ENCODE results near the gene COTL1. TPM values are rescaled to one million over a fixed set of nuclear protein-coding genes. Genes with fewer than 3 reads are reported as not detected.

COTL1 gene
- total RNA-seq, 2 experiments from 2014 or later, result 179 to 181 TPM

DNA sequence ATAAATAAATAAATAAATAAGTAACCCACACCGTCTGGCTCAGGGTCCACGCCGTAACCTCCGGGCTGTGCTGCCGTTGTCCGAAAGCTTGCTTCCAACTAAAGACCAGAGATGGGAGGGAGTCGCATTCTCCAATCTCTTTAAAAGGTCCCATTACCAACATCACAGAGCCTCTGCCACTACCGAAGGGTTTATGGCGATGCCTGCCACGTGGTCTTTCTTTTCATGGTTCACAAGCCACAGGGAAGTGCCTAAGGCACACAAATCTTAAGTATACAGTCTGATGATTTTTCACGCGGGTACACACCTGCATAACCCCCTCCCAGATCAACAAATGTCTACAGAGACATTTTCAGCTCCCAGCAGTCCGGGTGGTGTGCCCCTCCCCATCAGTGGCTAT lies 1.4 kb downstream of the COTL1 start:
- Mint-ChIP-seq H3K36me3 (ENCODE audit: low read depth) (peaks cover 44% of the 10 kb centered on the region), H3K27me3 (no peaks in the 10 kb centered on the region), H3K9me3 (no peaks in the 10 kb centered on the region), H3K4me3 (peak overlapping the region; percentile 89), H3K27ac (peak overlapping the region; percentile 82), H3K4me1 (ENCODE audit: low read depth) (peaks cover 51% of the 10 kb centered on the region)
- ATAC-seq (ENCODE audit: poor library complexity) (peak; percentile 26), DNase-seq (peak in 4 of 14 experiments; percentile 53 to 64 (median 58))
- Histone ChIP-seq H3K27me3 (ENCODE audit: control insufficient read depth in 1 of 2, insufficient read depth in 2 of 2, low read length in 2 of 2) (no peaks in the 10 kb centered on the region), H3K9me3 (ENCODE audit: control insufficient read depth in 1 of 2, insufficient read depth in 1 of 2, low read length in 2 of 2) (no peaks in the 10 kb centered on the region), H3K4me3 (ENCODE audit: low read length) (peak overlapping the region; percentile 80), H3K36me3 (ENCODE audit: insufficient read depth, low read length) (peaks cover 33% of the 10 kb centered on the region), H3K4me1 (ENCODE audit: insufficient read depth, low read length) (peaks cover 58% of the 10 kb centered on the region), H3K27ac (ENCODE audit: low read depth in 1 of 2, low read length in 2 of 2) (peak overlapping the region; percentile 24 to 57)
- intact Hi-C loops (cut with DNase I, micrococcal nuclease), result loop anchor here (1.0 to 5.0 kb wide), 3 partner anchors 8 to 34 kb away; no protein-coding TSS in a partner anchor
- POLR2A ChIA-PET, result interaction anchor here (0.6 to 6.0 kb wide), 14 partner anchors 8 to 113 kb away, joined by 3 to 135 read pairs (median 4); no protein-coding TSS in a partner anchor
- CTCF ChIA-PET, result interaction anchor here (1.4 to 2.0 kb wide), 3 partner anchors 14 to 106 kb away, joined by 5 to 8 read pairs (median 5); no protein-coding TSS in a partner anchor
- TF ChIP-seq, protein P1, sequence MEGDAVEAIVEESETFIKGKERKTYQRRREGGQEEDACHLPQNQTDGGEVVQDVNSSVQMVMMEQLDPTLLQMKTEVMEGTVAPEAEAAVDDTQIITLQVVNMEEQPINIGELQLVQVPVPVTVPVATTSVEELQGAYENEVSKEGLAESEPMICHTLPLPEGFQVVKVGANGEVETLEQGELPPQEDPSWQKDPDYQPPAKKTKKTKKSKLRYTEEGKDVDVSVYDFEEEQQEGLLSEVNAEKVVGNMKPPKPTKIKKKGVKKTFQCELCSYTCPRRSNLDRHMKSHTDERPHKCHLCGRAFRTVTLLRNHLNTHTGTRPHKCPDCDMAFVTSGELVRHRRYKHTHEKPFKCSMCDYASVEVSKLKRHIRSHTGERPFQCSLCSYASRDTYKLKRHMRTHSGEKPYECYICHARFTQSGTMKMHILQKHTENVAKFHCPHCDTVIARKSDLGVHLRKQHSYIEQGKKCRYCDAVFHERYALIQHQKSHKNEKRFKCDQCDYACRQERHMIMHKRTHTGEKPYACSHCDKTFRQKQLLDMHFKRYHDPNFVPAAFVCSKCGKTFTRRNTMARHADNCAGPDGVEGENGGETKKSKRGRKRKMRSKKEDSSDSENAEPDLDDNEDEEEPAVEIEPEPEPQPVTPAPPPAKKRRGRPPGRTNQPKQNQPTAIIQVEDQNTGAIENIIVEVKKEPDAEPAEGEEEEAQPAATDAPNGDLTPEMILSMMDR (IDR thresholded peaks at IDR 0.05), result no peak

DNA sequence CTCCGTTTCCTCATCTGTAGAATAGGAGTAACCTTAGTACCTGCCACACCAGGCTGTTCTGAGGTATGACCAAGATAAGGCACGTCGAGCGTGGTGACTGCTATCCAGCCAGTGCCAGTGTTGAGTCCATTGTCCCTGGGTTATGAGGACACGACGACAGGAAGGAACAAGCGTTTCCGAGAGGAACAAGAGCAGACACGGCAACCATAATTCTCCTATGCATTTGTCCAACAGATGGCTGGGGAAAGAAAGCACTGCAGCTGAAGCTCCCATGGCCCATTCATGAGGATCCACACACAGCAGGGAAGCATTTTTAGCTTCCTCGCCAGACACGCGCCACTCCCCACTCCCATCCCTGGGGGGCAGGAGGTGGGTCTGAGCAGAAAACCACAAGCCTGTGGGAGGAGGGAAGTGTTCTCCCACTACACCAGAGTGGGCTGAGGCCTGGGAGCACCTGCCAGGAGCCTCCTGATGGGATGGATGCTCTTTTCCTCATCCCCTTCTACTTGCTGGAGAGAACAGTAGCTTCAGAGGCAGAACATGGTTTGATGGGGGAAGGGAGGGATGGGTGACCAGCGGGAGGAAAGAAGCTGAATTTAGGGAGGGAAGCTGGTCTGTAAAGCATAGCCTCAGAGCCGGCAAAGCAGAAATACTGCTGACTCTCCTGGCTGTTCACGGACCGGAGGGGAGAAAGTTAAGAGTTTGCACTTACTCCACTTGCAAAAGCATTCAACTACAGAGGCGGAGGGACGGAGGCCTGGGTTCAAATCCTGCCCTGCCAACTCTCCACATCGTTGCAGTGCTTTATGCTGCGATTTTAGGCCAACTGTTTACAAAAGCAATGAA lies 2.7 kb downstream of the COTL1 start:
- intact Hi-C loops (cut with DNase I, micrococcal nuclease), result loop anchor here (5.0 kb wide), 1 partner anchor 33 kb away; no protein-coding TSS in a partner anchor
- TF ChIP-seq, protein P1 (IDR thresholded peaks at IDR 0.05), result no peak
- Mint-ChIP-seq H3K36me3 (ENCODE audit: low read depth) (peaks cover 57% of the 10 kb centered on the region), H3K27ac (peak overlapping the region; percentile 82), H3K27me3 (no peaks in the 10 kb centered on the region), H3K4me1 (ENCODE audit: low read depth) (peaks cover 65% of the 10 kb centered on the region), H3K9me3 (no peaks in the 10 kb centered on the region), H3K4me3 (peak overlapping the region; percentile 87)
- no peak for DNase-seq
- CTCF ChIA-PET, result interaction anchor here (2.0 kb wide), 1 partner anchor 12 kb away, joined by 8 read pairs; no protein-coding TSS in a partner anchor
- peaks cover 33% of the 10 kb centered on the region for H3K36me3 ChIP-seq (ENCODE audit: insufficient read depth, low read length)
- POLR2A ChIA-PET, result interaction anchor here (0.5 to 6.0 kb wide), 7 partner anchors 13 to 123 kb away, joined by 3 to 135 read pairs (median 3); partner anchors contain the start of gene KLHL36
- no peaks in the 10 kb centered on the region for H3K27me3 ChIP-seq (ENCODE audit: control insufficient read depth in 1 of 2, insufficient read depth in 2 of 2, low read length in 2 of 2)
- H3K4me1 ChIP-seq (ENCODE audit: insufficient read depth, low read length), result peaks cover 71% of the 10 kb centered on the region
- H3K27ac ChIP-seq (ENCODE audit: low read depth in 1 of 2, low read length in 2 of 2), result peak overlapping the region; percentile 13 to 55
- ATAC-seq (ENCODE audit: poor library complexity), result no peak
- H3K9me3 ChIP-seq (ENCODE audit: control insufficient read depth in 1 of 2, insufficient read depth in 1 of 2, low read length in 2 of 2), result no peaks in the 10 kb centered on the region
- H3K4me3 ChIP-seq (ENCODE audit: low read length), result peak overlapping the region; percentile 80

DNA sequence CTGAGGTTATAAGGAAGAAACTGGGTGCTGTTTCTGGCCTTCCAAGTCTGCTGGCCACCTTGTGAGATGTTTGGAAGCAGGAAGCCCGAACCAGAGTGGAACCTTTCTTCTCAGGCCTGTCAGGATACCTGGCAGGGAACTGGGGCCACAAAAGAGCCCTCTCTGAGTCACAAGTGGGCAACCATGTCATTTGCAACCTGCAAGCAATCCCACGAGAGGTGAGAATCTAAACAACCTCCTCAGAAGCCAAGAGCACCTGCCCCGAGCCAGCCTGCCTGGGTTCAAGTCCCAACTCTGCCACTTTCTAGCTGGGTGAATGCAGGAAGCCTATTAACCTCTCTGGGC lies 3.3 kb downstream of the COTL1 start:
- H3K9me3 Mint-ChIP-seq, result no peaks in the 10 kb centered on the region
- Histone ChIP-seq H3K27ac (ENCODE audit: low read depth in 1 of 2, low read length in 2 of 2) (peak overlapping the region; percentile 13 to 54), H3K27me3 (ENCODE audit: control insufficient read depth in 1 of 2, insufficient read depth in 2 of 2, low read length in 2 of 2) (no peaks in the 10 kb centered on the region), H3K4me1 (ENCODE audit: insufficient read depth, low read length) (peaks cover 77% of the 10 kb centered on the region), H3K9me3 (ENCODE audit: control insufficient read depth in 1 of 2, insufficient read depth in 1 of 2, low read length in 2 of 2) (no peaks in the 10 kb centered on the region), H3K36me3 (ENCODE audit: insufficient read depth, low read length) (peaks cover 33% of the 10 kb centered on the region), H3K4me3 (ENCODE audit: low read length) (peak overlapping the region; percentile 80)
- POLR2A ChIA-PET, result interaction anchor here (1.1 to 6.0 kb wide), 4 partner anchors 13 to 124 kb away, joined by 3 to 135 read pairs (median 10); partner anchors contain the start of gene KLHL36
- H3K27me3 Mint-ChIP-seq, result no peaks in the 10 kb centered on the region
- peaks cover 71% of the 10 kb centered on the region for H3K4me1 Mint-ChIP-seq (ENCODE audit: low read depth)
- H3K27ac Mint-ChIP-seq, result peak overlapping the region; percentile 82
- ATAC-seq (ENCODE audit: poor library complexity), result no peak
- DNase-seq, result peak in 2 of 14 experiments; percentile 29 to 55
- TF ChIP-seq, protein P1 (IDR thresholded peaks at IDR 0.05), result no peak
- CTCF ChIA-PET, result no interaction called here
- H3K36me3 Mint-ChIP-seq (ENCODE audit: low read depth), result peaks cover 63% of the 10 kb centered on the region
- H3K4me3 Mint-ChIP-seq, result peak overlapping the region; percentile 87
- intact Hi-C loops (cut with DNase I, micrococcal nuclease), result no loop called here

Measured in CD4-positive, alpha-beta T cell (primary cell).